H1 (cell line): ENCODE results near the gene SCNN1A. TPM values are rescaled to one million over a fixed set of nuclear protein-coding genes. Genes with fewer than 3 reads are reported as not detected.

Experiments used
- CTCF ChIA-PET: fragments of 300-600 bp; sonication (Branson Sonifier 250); formaldehyde crosslinking; loops from one replicate; lab custom pipeline; 2021; ENCODE audit not compliant: partially characterized antibody; lab: Charles Lee
- POLR2A ChIA-PET: fragments of 300-600 bp; sonication (Branson Sonifier 250); formaldehyde crosslinking; loops from one replicate; lab custom pipeline; 2021; ENCODE audit warnings: inconsistent platforms; ENCODE audit not compliant: partially characterized antibody; lab: Charles Lee
- DNase-seq, 2 experiments: peaks; one replicate each; pipeline versions ENCODE4 v3.0.0 to v3.0.0-alpha.2; 2010 to 2022; ENCODE audit warnings: low spot score in 2 of 2, low read depth in 1 of 2, mixed read lengths in 1 of 2
- FAIRE-seq: peaks from 2 replicates; lab custom pipeline; 2011; peaks lifted over from hg19 to GRCh38; lab: Jason Lieb, UNC
- H2AFZ ChIP-seq: 2 replicates; pipeline ENCODE4 v1.8.1; 2012; ENCODE audit warnings: low read length, inconsistent platforms
- H2AK5ac ChIP-seq: 2 replicates; pipeline ENCODE4 v1.6.1; 2013; ENCODE audit warnings: low read depth, low read length
- H2BK120ac ChIP-seq: replicated peaks from 2 replicates; pipeline ENCODE3; 2013; ENCODE audit warnings: low read depth, low read length, inconsistent platforms
- H2BK12ac ChIP-seq: 2 replicates; pipeline ENCODE4 v1.6.1; 2013; ENCODE audit warnings: low read depth, low read length
- H2BK15ac ChIP-seq: 2 replicates; pipeline ENCODE4 v1.6.1; 2013; ENCODE audit warnings: low read length
- H2BK20ac ChIP-seq: 2 replicates; pipeline ENCODE4 v1.6.1; 2013; ENCODE audit warnings: low read length
- H2BK5ac ChIP-seq: 2 replicates; pipeline ENCODE4 v1.6.1; 2013; ENCODE audit warnings: low read depth, low read length
- H3K14ac ChIP-seq: 2 replicates; pipeline ENCODE4 v1.6.1; 2013; ENCODE audit warnings: inconsistent platforms; ENCODE audit not compliant: insufficient read length
- H3K18ac ChIP-seq: 2 replicates; pipeline ENCODE4 v1.6.1; 2013; ENCODE audit warnings: low read length; ENCODE audit errors: extremely low read depth
- H3K23ac ChIP-seq: 2 replicates; pipeline ENCODE4 v1.6.1; 2013; ENCODE audit warnings: inconsistent platforms; ENCODE audit not compliant: insufficient read length
- H3K23me2 ChIP-seq: 2 replicates; pipeline ENCODE4 v1.6.1; 2013; ENCODE audit warnings: low read depth, low read length
- H3K27ac ChIP-seq: 2 replicates; pipeline ENCODE4 v1.6.1; 2011; ENCODE audit warnings: low read depth, low read length, inconsistent platforms
- H3K27me3 ChIP-seq, 4 experiments: replicated peaks in 1 of 4; 1 replicate in 1 of 4; 2 replicates in 3 of 4; pipeline versions ENCODE4 v1.6.1 to v1.8.1; 2011 to 2013; ENCODE audit warnings: low read length in 3 of 4, mild to moderate bottlenecking in 3 of 4, inconsistent platforms in 2 of 4, mixed read lengths in 2 of 4, moderate library complexity in 1 of 4; ENCODE audit not compliant: control insufficient read depth in 3 of 4, insufficient read depth in 3 of 4; ENCODE audit errors: extremely low read depth in 1 of 4
- H3K36me3 ChIP-seq, 4 experiments: 2 replicates each; pipeline versions ENCODE4 v1.6.1 to v1.8.1; 2011 to 2013; ENCODE audit warnings: mild to moderate bottlenecking in 4 of 4, low read length in 3 of 4, moderate library complexity in 2 of 4, control low read depth in 1 of 4, inconsistent platforms in 1 of 4; ENCODE audit not compliant: insufficient read depth in 4 of 4, control insufficient read depth in 2 of 4
- H3K4ac ChIP-seq: replicated peaks from 2 replicates; pipeline ENCODE3; 2013; ENCODE audit warnings: low read length, low read depth, mixed read lengths, inconsistent platforms; ENCODE audit not compliant: insufficient read length
- H3K4me1 ChIP-seq, 4 experiments: replicated peaks in 1 of 4; 1 replicate in 1 of 4; 2 replicates in 3 of 4; pipeline versions ENCODE4 v1.6.1 to v1.8.1; 2011 to 2013; ENCODE audit warnings: low read length in 3 of 4, inconsistent platforms in 2 of 4, mixed read lengths in 1 of 4; ENCODE audit not compliant: insufficient read depth in 4 of 4, control insufficient read depth in 3 of 4
- H3K4me2 ChIP-seq, 2 experiments: 2 replicates each; pipeline versions ENCODE4 v1.6.1 to v1.8.1; 2011 to 2013; ENCODE audit warnings: low read depth in 2 of 2, low read length in 2 of 2, control low read depth in 1 of 2, inconsistent platforms in 1 of 2, mild to moderate bottlenecking in 1 of 2; ENCODE audit not compliant: insufficient read depth in 1 of 2
- H3K4me3 ChIP-seq, 4 experiments: fragments of 200-600, 300-600 bp in 1 of 4; sonication (generic), shearing (Covaris generic), sonication (Bioruptor Twin) in 1 of 4; 2 replicates each; pipeline versions ENCODE4 v1.5.1 to v1.8.1; 2011 to 2016; ENCODE audit warnings: low read length in 4 of 4, low read depth in 3 of 4, control low read depth in 2 of 4, inconsistent platforms in 2 of 4, mild to moderate bottlenecking in 2 of 4, mixed read lengths in 1 of 4, moderate library complexity in 1 of 4; ENCODE audit not compliant: insufficient read depth in 2 of 4; ENCODE audit errors: extremely low read depth in 1 of 4
- H3K56ac ChIP-seq: replicated peaks from 2 replicates; pipeline ENCODE3; 2013; ENCODE audit warnings: low read depth, mild to moderate bottlenecking, mixed read lengths, low read length, inconsistent platforms; ENCODE audit not compliant: insufficient read length
- H3K79me1 ChIP-seq: 2 replicates; pipeline ENCODE4 v1.6.1; 2013; ENCODE audit warnings: low read depth, low read length, control low read depth
- H3K79me2 ChIP-seq, 2 experiments: 2 replicates each; pipeline versions ENCODE4 v1.6.1 to v1.8.1; 2012 to 2013; ENCODE audit warnings: low read length in 2 of 2, mild to moderate bottlenecking in 2 of 2, inconsistent platforms in 1 of 2; ENCODE audit not compliant: insufficient read depth in 2 of 2, control insufficient read depth in 1 of 2
- H3K9ac ChIP-seq, 4 experiments: replicated peaks in 1 of 4; 1 replicate in 1 of 4; 2 replicates in 3 of 4; pipeline versions ENCODE4 v1.6.1 to v1.8.1; 2011 to 2013; ENCODE audit warnings: low read depth in 3 of 4, low read length in 3 of 4, control low read depth in 2 of 4, mild to moderate bottlenecking in 2 of 4, moderate library complexity in 2 of 4, inconsistent platforms in 1 of 4; ENCODE audit errors: extremely low read depth in 1 of 4
- H3K9me3 ChIP-seq, 2 experiments: 2 replicates each; pipeline versions ENCODE4 v1.6.1 to v1.8.1; 2012 to 2013; ENCODE audit warnings: mild to moderate bottlenecking in 2 of 2, moderate library complexity in 2 of 2, control low read depth in 1 of 2, inconsistent platforms in 1 of 2, low read depth in 1 of 2, low read length in 1 of 2, mixed read lengths in 1 of 2; ENCODE audit not compliant: insufficient read depth in 2 of 2
- H4K20me1 ChIP-seq, 2 experiments: replicated peaks in 1 of 2; 2 replicates each; pipeline versions ENCODE3 to v1.8.1; 2011 to 2013; ENCODE audit warnings: inconsistent platforms in 2 of 2, low read length in 2 of 2, mild to moderate bottlenecking in 1 of 2; ENCODE audit not compliant: insufficient read depth in 2 of 2, control insufficient read depth in 1 of 2
- H4K5ac ChIP-seq: 2 replicates; pipeline ENCODE4 v1.6.1; 2013; ENCODE audit warnings: low read length, low read depth, mixed read lengths, inconsistent platforms; ENCODE audit not compliant: insufficient read length
- H4K8ac ChIP-seq: 2 replicates; pipeline ENCODE4 v1.8.0; 2013; ENCODE audit warnings: mild to moderate bottlenecking, moderate library complexity, low read length, inconsistent platforms; ENCODE audit not compliant: insufficient read depth; ENCODE audit errors: extremely low read depth
- H4K91ac ChIP-seq: replicated peaks from 2 replicates; pipeline ENCODE3; 2013; ENCODE audit warnings: low read length, mixed read lengths, inconsistent platforms; ENCODE audit not compliant: insufficient read length
- POLR2AphosphoS5 ChIP-seq: IDR thresholded peaks from 2 replicates; pipeline ENCODE4 v1.6.1; 2011; ENCODE audit warnings: low read depth, low read length
- RBBP5 ChIP-seq: IDR thresholded peaks from 2 replicates; pipeline ENCODE4 v1.7.1; 2012; ENCODE audit warnings: low read depth, mild to moderate bottlenecking, inconsistent platforms, low read length, moderate library complexity, borderline replicate concordance
- RFX5 ChIP-seq: IDR thresholded peaks from 2 replicates; pipeline ENCODE4 v1.6.1; 2011; ENCODE audit warnings: low read depth, low read length, improper control_type of control experiment, borderline replicate concordance
- WGBS, 2 experiments: shearing (Covaris generic) in 1 of 2; methylation state at CpG; one replicate each; pipeline versions ENCODE4 v1.1.6 to v1.1.7; 2013 to 2015; ENCODE audit warnings: low lambda C conversion rate in 2 of 2, mixed read lengths in 2 of 2, inconsistent platforms in 1 of 2, low coverage in 1 of 2, missing lambda C conversion rate in 1 of 2; ENCODE audit not compliant: insufficient replicate concordance in 2 of 2, insufficient coverage in 1 of 2, insufficient read length in 1 of 2; ENCODE audit errors: extremely low coverage in 1 of 2, missing lambda C conversion rate in 1 of 2; 5-methylcytosine and 5-hydroxymethylcytosine counted together
- polyA plus RNA-seq, 7 experiments: library from polyadenylated mRNA; depleted of rRNA in 3 of 7; stranded (reverse) in 5 of 7; unstranded in 2 of 7; fragments of >200 nt in 5 of 7; fragments of 200-250 nt in 2 of 7; gene quantifications; 1 replicate in 5 of 7; 2 replicates in 1 of 7; 4 replicates in 1 of 7; pipeline versions ENCODE4 v1.2.1 to v1.2.3, GENCODE V29; 2011 to 2013; ENCODE audit warnings: missing spikeins in 2 of 7, mixed read lengths in 2 of 7
- total RNA-seq: library from RNA; stranded (reverse); fragmentation: NEBNext Ultra II Directional; extraction: Animal tissue kit (Norgen Biotek cat#: 25700); gene quantifications from 2 replicates; pipeline ENCODE4 v1.2.1, GENCODE V29; 2021

SCNN1A gene
- total and polyA plus RNA-seq, 2 of the 8 experiments (the other 6 are each of a cell fraction or from before 2014, with no cell fraction given), result 85.5 to 156 TPM

DNA sequence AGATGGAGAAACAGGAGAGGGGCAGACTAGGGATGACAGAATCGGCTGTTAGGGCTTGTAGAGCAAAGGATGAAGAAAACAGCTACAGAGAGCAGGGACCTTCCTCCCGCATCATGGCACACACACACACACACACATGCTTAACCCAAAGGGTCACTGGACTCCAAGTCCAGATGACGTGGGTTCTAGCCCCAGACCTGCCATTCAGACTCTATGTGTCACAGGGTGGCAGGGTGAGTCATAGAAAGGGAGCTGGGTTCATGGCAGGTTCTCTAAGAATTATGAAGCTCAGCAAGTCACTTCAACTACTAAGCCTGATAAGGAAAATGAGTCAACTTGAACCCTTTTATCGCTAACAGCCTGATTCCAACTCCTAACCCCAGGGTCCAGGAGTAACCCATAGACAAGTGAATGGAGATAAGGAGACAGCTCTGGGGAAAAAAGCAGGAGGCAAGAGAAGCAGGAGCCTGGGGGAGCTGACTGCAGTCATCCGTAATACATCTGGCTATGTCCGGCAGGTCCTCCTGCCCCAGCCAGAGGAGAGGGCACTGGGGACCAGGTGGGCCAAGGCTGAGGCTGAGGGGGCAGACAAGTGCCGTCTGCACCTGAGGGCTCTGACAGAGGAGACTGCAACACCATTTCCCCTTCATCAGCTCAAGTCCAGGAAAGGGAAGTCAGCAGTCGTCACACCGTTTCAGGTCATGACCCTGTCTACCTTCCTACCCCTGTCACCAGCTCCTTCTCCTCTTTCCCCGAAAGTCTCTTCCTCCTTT, 29.9 kb downstream of the SCNN1A start:
- H2BK5ac ChIP-seq, result no peak overlapping the region
- no peak overlapping the region for H3K4me3 ChIP-seq
- no peaks in the 10 kb centered on the region for H4K20me1 ChIP-seq
- no peak overlapping the region for H4K8ac ChIP-seq
- WGBS, 2 experiments, result 92% methylated on average over 10 of the region's 10 CpGs; no CpG with 5 or more reads in 1 of the 2 experiments
- TF ChIP-seq RBBP5 (no peak), RFX5 (no peak), POLR2AphosphoS5 (no peak)
- 0 out of 2 replicates have a peak overlapping the region, but pooled peaks have one; percentile 67 for H2BK15ac ChIP-seq
- CTCF ChIA-PET, result interaction anchor here (0.8 to 8.9 kb wide), 15 partner anchors 9 to 130 kb away, joined by 3 to 74 read pairs (median 5); no protein-coding TSS in a partner anchor
- no peak overlapping the region for H2BK12ac ChIP-seq
- H2BK20ac ChIP-seq, result no peak overlapping the region
- no peak overlapping the region for H3K23ac ChIP-seq
- peaks cover 3 to 17% (median 15%) of the 10 kb centered on the region in 4 experiments for H3K4me1 ChIP-seq
- peaks cover 3% of the 10 kb centered on the region for H3K79me1 ChIP-seq
- no peaks in the 10 kb centered on the region for H3K9me3 ChIP-seq
- peaks cover 11% of the 10 kb centered on the region for H3K23me2 ChIP-seq
- H3K14ac ChIP-seq, result no peak overlapping the region
- H3K27ac ChIP-seq, result no peak overlapping the region
- H3K56ac ChIP-seq, result no peak overlapping the region
- no peak overlapping the region for H2AK5ac ChIP-seq
- H3K18ac ChIP-seq, result no peak overlapping the region
- H3K27me3 ChIP-seq, result no peaks in the 10 kb centered on the region
- H2AFZ ChIP-seq, result no peak overlapping the region
- POLR2A ChIA-PET, result interaction anchor here (0.5 to 17.1 kb wide), 14 partner anchors 11 to 193 kb away, joined by 3 to 286 read pairs (median 5); partner anchors contain the start of genes SCNN1A and VAMP1
- FAIRE-seq (no peak), DNase-seq (no peak)
- H3K9ac ChIP-seq, result no peak overlapping the region
- no peak overlapping the region for H3K4me2 ChIP-seq
- no peak overlapping the region for H3K4ac ChIP-seq
- peaks cover 4 to 16% of the 10 kb centered on the region in 2 experiments; a peak in 3 of 4 replicates for H3K79me2 ChIP-seq
- no peak overlapping the region for H2BK120ac ChIP-seq
- H3K36me3 ChIP-seq, result peaks cover 6 to 23% (median 16%) of the 10 kb centered on the region in 4 experiments; a peak in 6 of 8 replicates
- H4K91ac ChIP-seq, result no peak overlapping the region
- no peak overlapping the region for H4K5ac ChIP-seq
